ENCODE data around the gene ATXN1.

The ATXN1 gene

GRCh38 chr6:16321341-16321710 is 439.9 kb downstream of the ATXN1 start:
- no peak overlapping the region for H2BK15ac ChIP-seq (ENCODE audit: low read depth, poor library complexity, severe bottlenecking)
- H3K36me3 ChIP-seq (ENCODE audit: control insufficient read depth in 1 of 2, insufficient read depth in 2 of 2, low read depth in 1 of 2, low read length in 2 of 2) = peaks cover 3 to 10% of the 10 kb centered on the region in 2 experiments
- WGBS = 91% methylated on average over 7 of the region's 7 CpGs
- peaks cover 37% of the 10 kb centered on the region for H3K4me1 ChIP-seq (ENCODE audit: control insufficient read depth, insufficient read depth, low read depth, low read length)
- no peaks in the 10 kb centered on the region for H3K9me3 ChIP-seq (ENCODE audit: control insufficient read depth, low read length)
- no peak overlapping the region for H3K4me2 ChIP-seq (ENCODE audit: low read length, poor library complexity, severe bottlenecking)
- DNase-seq = no peak
- H3K4me3 ChIP-seq (ENCODE audit: insufficient read depth in 1 of 2, low read depth in 1 of 2, low read length in 2 of 2) = no peak overlapping the region
- peak overlapping the region; percentile 59 to 98 for H2BK12ac ChIP-seq (ENCODE audit: low read length in 2 of 2)
- peak overlapping the region; percentile 69 for H4K91ac ChIP-seq (ENCODE audit: low read length)
- no peak overlapping the region for H3K9ac ChIP-seq (ENCODE audit: low read length)
- H2BK120ac ChIP-seq (ENCODE audit: low read depth, low read length) = no peak overlapping the region
- H3K27me3 ChIP-seq (ENCODE audit: control insufficient read depth in 1 of 2, insufficient read depth in 1 of 2, low read length in 2 of 2) = no peaks in the 10 kb centered on the region
- peak overlapping the region; percentile 0 to 83 for H3K18ac ChIP-seq (ENCODE audit: low read depth in 1 of 2, low read length in 2 of 2)
- peak overlapping the region; percentile 85 for H4K8ac ChIP-seq (ENCODE audit: low read length)
- H2BK5ac ChIP-seq (ENCODE audit: low read depth, low read length, poor library complexity, severe bottlenecking) = no peak overlapping the region
- H3K14ac ChIP-seq (ENCODE audit: low read length in 2 of 2) = no peak overlapping the region
- no peak overlapping the region for H2AK5ac ChIP-seq (ENCODE audit: low read length, severe bottlenecking)
- H2AFZ ChIP-seq (ENCODE audit: low read depth, low read length) = no peak overlapping the region
- peak overlapping the region in 1 of 2 experiments; percentile 85 for H3K4ac ChIP-seq (ENCODE audit: low read depth in 1 of 2, low read length in 2 of 2)
- peaks cover 8% of the 10 kb centered on the region for H3K79me1 ChIP-seq (replicated peaks; ENCODE audit: low read length, poor library complexity, severe bottlenecking)
- H3K27ac ChIP-seq (ENCODE audit: low read length, poor library complexity, severe bottlenecking) = no peak overlapping the region
- H3K23ac ChIP-seq (ENCODE audit: low read length in 2 of 2) = no peak overlapping the region

- H4K91ac ChIP-seq (ENCODE audit: low read length) = peak overlapping the region; percentile 83
- 77% methylated on average over 21 of the region's 21 CpGs for WGBS
- H3K27ac ChIP-seq (ENCODE audit: low read length, poor library complexity, severe bottlenecking) = peak overlapping the region; percentile 84
- H3K4me2 ChIP-seq (ENCODE audit: low read length, poor library complexity, severe bottlenecking) = no peak overlapping the region
- peak overlapping the region; percentile 80 for H3K9ac ChIP-seq (ENCODE audit: low read length)
- peak overlapping the region; percentile 33 for H2BK15ac ChIP-seq (ENCODE audit: low read depth, poor library complexity, severe bottlenecking)
- H2BK12ac ChIP-seq (ENCODE audit: low read length in 2 of 2) = peak overlapping the region; percentile 70 to 98
- H2BK120ac ChIP-seq (ENCODE audit: low read depth, low read length) = peak overlapping the region; percentile 35
- DNase-seq = peak; percentile 94
- H4K8ac ChIP-seq (ENCODE audit: low read length) = peak overlapping the region; percentile 85
- H2AK5ac ChIP-seq (ENCODE audit: low read length, severe bottlenecking) = no peak overlapping the region
- no peaks in the 10 kb centered on the region for H3K9me3 ChIP-seq (ENCODE audit: control insufficient read depth, low read length)
- H2BK5ac ChIP-seq (ENCODE audit: low read depth, low read length, poor library complexity, severe bottlenecking) = no peak overlapping the region
- no peak overlapping the region for H3K23ac ChIP-seq (ENCODE audit: low read length in 2 of 2)
- H2AFZ ChIP-seq (ENCODE audit: low read depth, low read length) = no peak overlapping the region
- no peak overlapping the region for H3K14ac ChIP-seq (ENCODE audit: low read length in 2 of 2)
- peak overlapping the region; percentile 75 to 83 for H3K18ac ChIP-seq (ENCODE audit: low read depth in 1 of 2, low read length in 2 of 2)
- H3K4ac ChIP-seq (ENCODE audit: low read depth in 1 of 2, low read length in 2 of 2) = peak overlapping the region; percentile 13 to 85
- peak overlapping the region in 1 of 2 experiments; percentile 58 for H3K4me3 ChIP-seq (ENCODE audit: insufficient read depth in 1 of 2, low read depth in 1 of 2, low read length in 2 of 2)
- peaks cover 0 to 5% of the 10 kb centered on the region in 2 experiments for H3K36me3 ChIP-seq (ENCODE audit: control insufficient read depth in 1 of 2, insufficient read depth in 2 of 2, low read depth in 1 of 2, low read length in 2 of 2)
- H3K79me1 ChIP-seq (replicated peaks; ENCODE audit: low read length, poor library complexity, severe bottlenecking) = peaks cover 8% of the 10 kb centered on the region
- peaks cover 37% of the 10 kb centered on the region for H3K4me1 ChIP-seq (ENCODE audit: control insufficient read depth, insufficient read depth, low read depth, low read length)
- H3K27me3 ChIP-seq (ENCODE audit: control insufficient read depth in 1 of 2, insufficient read depth in 1 of 2, low read length in 2 of 2) = no peaks in the 10 kb centered on the region
Observed at GRCh38 chr6:16320533-16321340, 440.5 kb downstream of the ATXN1 start.

GRCh38 chr6:16319813-16320532 is 441.3 kb downstream of the ATXN1 start:
- Histone ChIP-seq H2BK120ac (ENCODE audit: low read depth, low read length) (peak overlapping the region; percentile 68), H3K23ac (ENCODE audit: low read length in 2 of 2) (no peak overlapping the region), H3K14ac (ENCODE audit: low read length in 2 of 2) (no peak overlapping the region), H2AK5ac (ENCODE audit: low read length, severe bottlenecking) (no peak overlapping the region), H3K4ac (ENCODE audit: low read depth in 1 of 2, low read length in 2 of 2) (peak overlapping the region; percentile 10 to 13), H3K36me3 (ENCODE audit: control insufficient read depth in 1 of 2, insufficient read depth in 2 of 2, low read depth in 1 of 2, low read length in 2 of 2) (no peaks in the 10 kb centered on the region), H3K27ac (ENCODE audit: low read length, poor library complexity, severe bottlenecking) (peak overlapping the region; percentile 84), H3K79me1 (replicated peaks; ENCODE audit: low read length, poor library complexity, severe bottlenecking) (peaks cover 6% of the 10 kb centered on the region), H2BK5ac (ENCODE audit: low read depth, low read length, poor library complexity, severe bottlenecking) (no peak overlapping the region), H2BK15ac (ENCODE audit: low read depth, poor library complexity, severe bottlenecking) (peak overlapping the region; percentile 26), H4K91ac (ENCODE audit: low read length) (peak overlapping the region; percentile 83), H3K4me1 (ENCODE audit: control insufficient read depth, insufficient read depth, low read depth, low read length) (peaks cover 34% of the 10 kb centered on the region), H3K27me3 (ENCODE audit: control insufficient read depth in 1 of 2, insufficient read depth in 1 of 2, low read length in 2 of 2) (no peaks in the 10 kb centered on the region), H3K9ac (ENCODE audit: low read length) (peak overlapping the region; percentile 80), H2BK12ac (ENCODE audit: low read length in 2 of 2) (peak overlapping the region; percentile 24 to 94), H3K18ac (ENCODE audit: low read depth in 1 of 2, low read length in 2 of 2) (peak overlapping the region; percentile 25 to 78), H2AFZ (ENCODE audit: low read depth, low read length) (no peak overlapping the region), H3K4me3 (ENCODE audit: insufficient read depth in 1 of 2, low read depth in 1 of 2, low read length in 2 of 2) (peak overlapping the region in 1 of 2 experiments; percentile 58), H3K9me3 (ENCODE audit: control insufficient read depth, low read length) (no peaks in the 10 kb centered on the region), H4K8ac (ENCODE audit: low read length) (peak overlapping the region; percentile 73), H3K4me2 (ENCODE audit: low read length, poor library complexity, severe bottlenecking) (peak overlapping the region; percentile 52)
- WGBS = 7% methylated on average over 15 of the region's 16 CpGs
- peak; percentile 98 for DNase-seq
